H9 (cell line): Measurements from ENCODE around the gene ASS1. TPM values are rescaled to one million over a fixed set of nuclear protein-coding genes. Genes with fewer than 3 reads are reported as not detected.

ENCODE experiments used
- DNase-seq: peaks from one replicate; pipeline ENCODE4 v3.0.0-alpha.2; 2017
- H2AFZ ChIP-seq: one replicate; pipeline ENCODE4 v1.6.1; 2013; ENCODE audit warnings: mild to moderate bottlenecking, low read length, control low read depth, moderate library complexity
- H2AK5ac ChIP-seq: 2 replicates; pipeline ENCODE4 v1.6.1; 2013; ENCODE audit warnings: low read length, control low read depth, mixed read lengths; ENCODE audit not compliant: insufficient read length
- H2BK120ac ChIP-seq: one replicate; pipeline ENCODE4 v1.6.1; 2013; ENCODE audit warnings: low read depth, mild to moderate bottlenecking, low read length, control low read depth, inconsistent platforms; ENCODE audit not compliant: poor library complexity, severe bottlenecking
- H2BK12ac ChIP-seq: 2 replicates; pipeline ENCODE4 v1.6.1; 2013; ENCODE audit warnings: low read length, control low read depth, mixed read lengths, low read depth; ENCODE audit not compliant: insufficient read length
- H2BK15ac ChIP-seq: 2 replicates; pipeline ENCODE4 v1.6.1; 2013; ENCODE audit warnings: low read depth, low read length, control low read depth
- H2BK20ac ChIP-seq: one replicate; pipeline ENCODE4 v1.6.1; 2013; ENCODE audit warnings: low read depth, mild to moderate bottlenecking, low read length, control low read depth, inconsistent platforms; ENCODE audit not compliant: poor library complexity, severe bottlenecking
- H2BK5ac ChIP-seq: 2 replicates; pipeline ENCODE4 v1.6.1; 2013; ENCODE audit warnings: low read length, control low read depth, mixed read lengths; ENCODE audit not compliant: insufficient read length
- H3K14ac ChIP-seq: 2 replicates; pipeline ENCODE4 v1.6.1; 2013; ENCODE audit warnings: low read length, control low read depth; ENCODE audit not compliant: insufficient read depth
- H3K18ac ChIP-seq: 2 replicates; pipeline ENCODE4 v1.6.1; 2013; ENCODE audit warnings: low read depth, mild to moderate bottlenecking, mixed read lengths, low read length, control low read depth; ENCODE audit not compliant: insufficient read length
- H3K23ac ChIP-seq: 2 replicates; pipeline ENCODE4 v1.6.1; 2013; ENCODE audit warnings: low read length, control low read depth, mixed read lengths, low read depth; ENCODE audit not compliant: insufficient read length
- H3K23me2 ChIP-seq: 2 replicates; pipeline ENCODE4 v1.6.1; 2013; ENCODE audit warnings: low read depth, mild to moderate bottlenecking, mixed read lengths, low read length, control low read depth; ENCODE audit not compliant: insufficient read length, poor library complexity, severe bottlenecking
- H3K27ac ChIP-seq: 2 replicates; pipeline ENCODE4 v1.5.1; 2013; ENCODE audit warnings: low read length, control low read depth, mixed read lengths, low read depth; ENCODE audit not compliant: insufficient read length
- H3K27me3 ChIP-seq: 2 replicates; pipeline ENCODE4 v1.6.1; 2013; ENCODE audit warnings: low read length, control low read depth, inconsistent platforms; ENCODE audit not compliant: insufficient read depth
- H3K4ac ChIP-seq: 2 replicates; pipeline ENCODE4 v1.6.1; 2013; ENCODE audit warnings: low read depth, mild to moderate bottlenecking, control low read depth, inconsistent platforms, low read length, moderate library complexity
- H3K4me1 ChIP-seq: 2 replicates; pipeline ENCODE4 v1.6.1; 2013; ENCODE audit warnings: low read length, control low read depth, inconsistent platforms; ENCODE audit not compliant: insufficient read depth
- H3K4me2 ChIP-seq: 2 replicates; pipeline ENCODE4 v1.6.1; 2013; ENCODE audit warnings: low read length, control low read depth, mixed read lengths; ENCODE audit not compliant: insufficient read length, insufficient read depth
- H3K56ac ChIP-seq: 2 replicates; pipeline ENCODE4 v1.6.1; 2013; ENCODE audit warnings: low read depth, mild to moderate bottlenecking, mixed read lengths, low read length, control low read depth; ENCODE audit not compliant: insufficient read length
- H3K79me1 ChIP-seq: 2 replicates; pipeline ENCODE4 v1.6.1; 2013; ENCODE audit warnings: low read depth, mild to moderate bottlenecking, moderate library complexity, low read length, control low read depth, inconsistent platforms; ENCODE audit not compliant: insufficient read depth, poor library complexity, severe bottlenecking
- H3K79me2 ChIP-seq: 2 replicates; pipeline ENCODE4 v1.6.1; 2013; ENCODE audit warnings: low read length, control low read depth, inconsistent platforms; ENCODE audit not compliant: insufficient read depth
- H3K9ac ChIP-seq: 2 replicates; pipeline ENCODE4 v1.6.1; 2013; ENCODE audit warnings: low read length, control low read depth, mixed read lengths; ENCODE audit not compliant: insufficient read length; ENCODE audit errors: extremely low read depth
- H3K9me3 ChIP-seq: one replicate; pipeline ENCODE4 v1.6.1; 2013; ENCODE audit warnings: low read depth, low read length, inconsistent platforms; ENCODE audit not compliant: control insufficient read depth
- H3T11ph ChIP-seq: one replicate; pipeline ENCODE4 v1.6.1; 2013; ENCODE audit warnings: mild to moderate bottlenecking, low read length, control low read depth, inconsistent platforms
- H4K20me1 ChIP-seq: one replicate; pipeline ENCODE4 v1.6.1; 2013; ENCODE audit not compliant: control insufficient read depth, insufficient read length, insufficient read depth
- H4K5ac ChIP-seq: 2 replicates; pipeline ENCODE4 v1.6.1; 2013; ENCODE audit warnings: low read depth, mild to moderate bottlenecking, mixed read lengths, low read length, control low read depth; ENCODE audit not compliant: insufficient read length
- H4K8ac ChIP-seq: replicated peaks from 2 replicates; pipeline ENCODE4 v1.6.1; 2013; ENCODE audit warnings: low read length, control low read depth, mixed read lengths, low read depth; ENCODE audit not compliant: insufficient read length
- H4K91ac ChIP-seq: 2 replicates; pipeline ENCODE4 v1.6.1; 2013; ENCODE audit warnings: low read depth, mild to moderate bottlenecking, moderate library complexity, mixed read lengths, low read length, control low read depth; ENCODE audit not compliant: insufficient read length
- H3K27ac Mint-ChIP-seq, 3 experiments: 2 replicates in 2 of 3; 3 replicates in 1 of 3; pipeline ENCODE4 v1.8.0; 2020 to 2021; ENCODE audit warnings: mixed read lengths in 3 of 3, mild to moderate bottlenecking in 1 of 3, moderate library complexity in 1 of 3
- H3K27me3 Mint-ChIP-seq: 2 replicates; pipeline ENCODE4 v1.8.0; 2021; ENCODE audit warnings: low read depth, mild to moderate bottlenecking, moderate library complexity, mixed read lengths
- H3K36me3 Mint-ChIP-seq, 3 experiments: 2 replicates in 2 of 3; 3 replicates in 1 of 3; pipeline ENCODE4 v1.8.0; 2020 to 2021; ENCODE audit warnings: low read depth in 3 of 3, mixed read lengths in 3 of 3; ENCODE audit not compliant: insufficient read depth in 1 of 3
- H3K4me1 Mint-ChIP-seq, 2 experiments: 2 replicates each; pipeline ENCODE4 v1.8.0; 2020; ENCODE audit warnings: mixed read lengths in 2 of 2
- H3K4me3 Mint-ChIP-seq, 2 experiments: 2 replicates in 1 of 2; 3 replicates in 1 of 2; pipeline ENCODE4 v1.8.0; 2020 to 2021; ENCODE audit warnings: mild to moderate bottlenecking in 2 of 2, mixed read lengths in 2 of 2, moderate library complexity in 1 of 2
- H3K9me3 Mint-ChIP-seq, 2 experiments: 2 replicates in 1 of 2; 3 replicates in 1 of 2; pipeline ENCODE4 v1.8.0; 2020; ENCODE audit warnings: mild to moderate bottlenecking in 2 of 2, mixed read lengths in 2 of 2, moderate library complexity in 1 of 2
- WGBS: extraction: QIAGEN DNeasy Blood & Tissue Kit; methylation state at CpG from one replicate; pipeline ENCODE4 v1.1.7; 2013; ENCODE audit warnings: missing lambda C conversion rate, low lambda C conversion rate, mixed read lengths; ENCODE audit not compliant: insufficient read length; ENCODE audit errors: extremely low coverage; 5-methylcytosine and 5-hydroxymethylcytosine counted together
- total RNA-seq: library from RNA; stranded (reverse); gene quantifications from 2 replicates; pipeline ENCODE4 v1.2.1, GENCODE V29; 2021
- TF ChIP-seq, protein P1 (sequence below): fragments of 200-600 bp; sonication (generic); conservative IDR thresholded peaks from 3 replicates; pipeline ENCODE4 v1.8.0; 2021; ENCODE audit warnings: antibody characterized with exemption, mild to moderate bottlenecking

The ASS1 gene
- total RNA-seq, 1 experiment from 2014 or later = 118 TPM

DNA sequence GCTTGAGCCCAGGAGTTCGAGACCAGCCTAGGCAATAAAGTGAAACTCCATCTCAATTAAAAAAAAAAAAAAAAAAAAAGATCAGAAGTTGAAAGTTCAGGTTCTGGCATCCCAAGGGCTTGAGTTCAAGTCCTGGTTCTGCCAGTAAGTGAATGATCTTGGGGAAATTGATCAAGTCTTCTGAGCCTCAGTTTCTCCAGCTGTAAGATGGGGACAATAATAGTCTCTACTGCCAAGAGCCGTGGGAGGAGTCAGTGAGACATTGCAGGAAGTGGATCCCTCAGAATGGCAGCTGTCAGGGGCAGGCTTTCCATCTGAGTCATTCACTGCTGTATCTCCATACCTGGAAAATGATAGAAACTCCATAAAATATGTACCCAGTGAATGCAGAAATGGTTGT lies 96.8 kb downstream of the ASS1 start:
- H4K20me1 ChIP-seq = no peaks in the 10 kb centered on the region
- no peaks in the 10 kb centered on the region; the same call in 1 of the 2 replicates for H3K27me3 ChIP-seq
- WGBS = no CpG with 5 or more reads among the region's 2 CpGs
- H3K23me2 ChIP-seq = no peaks in the 10 kb centered on the region
- Mint-ChIP-seq H3K27ac (no peak overlapping the region), H3K4me3 (peak overlapping the region in 1 of 2 experiments; percentile 37; a peak in 1 of 5 replicates), H3K4me1 (peaks cover 25 to 53% of the 10 kb centered on the region in 2 experiments), H3K36me3 (no peaks in the 10 kb centered on the region), H3K27me3 (peaks cover 30% of the 10 kb centered on the region), H3K9me3 (no peaks in the 10 kb centered on the region; a peak in 2 of 5 replicates)
- H4K8ac ChIP-seq = no peak overlapping the region
- no peak overlapping the region for H3K23ac ChIP-seq
- no peak overlapping the region for H3K56ac ChIP-seq
- no peak overlapping the region for H2BK15ac ChIP-seq
- H3K79me1 ChIP-seq = no peaks in the 10 kb centered on the region
- no peak overlapping the region for H2BK20ac ChIP-seq
- no peak overlapping the region for H3K4ac ChIP-seq
- H3K4me1 ChIP-seq = no peaks in the 10 kb centered on the region; the same call in 1 of the 2 replicates
- DNase-seq = no peak
- no peak overlapping the region for H3K27ac ChIP-seq
- H2BK120ac ChIP-seq = no peak overlapping the region
- no peak overlapping the region for H2BK12ac ChIP-seq
- no peak overlapping the region for H3K14ac ChIP-seq
- H3K18ac ChIP-seq = no peak overlapping the region
- no peak overlapping the region for H3T11ph ChIP-seq
- no peak overlapping the region for H2AK5ac ChIP-seq
- no peak overlapping the region for H2AFZ ChIP-seq
- no peak overlapping the region for H4K5ac ChIP-seq
- no peak overlapping the region for H2BK5ac ChIP-seq
- no peaks in the 10 kb centered on the region for H3K9me3 ChIP-seq
- no peak overlapping the region for H3K4me2 ChIP-seq
- no peaks in the 10 kb centered on the region for H3K79me2 ChIP-seq
- TF ChIP-seq, protein P1, sequence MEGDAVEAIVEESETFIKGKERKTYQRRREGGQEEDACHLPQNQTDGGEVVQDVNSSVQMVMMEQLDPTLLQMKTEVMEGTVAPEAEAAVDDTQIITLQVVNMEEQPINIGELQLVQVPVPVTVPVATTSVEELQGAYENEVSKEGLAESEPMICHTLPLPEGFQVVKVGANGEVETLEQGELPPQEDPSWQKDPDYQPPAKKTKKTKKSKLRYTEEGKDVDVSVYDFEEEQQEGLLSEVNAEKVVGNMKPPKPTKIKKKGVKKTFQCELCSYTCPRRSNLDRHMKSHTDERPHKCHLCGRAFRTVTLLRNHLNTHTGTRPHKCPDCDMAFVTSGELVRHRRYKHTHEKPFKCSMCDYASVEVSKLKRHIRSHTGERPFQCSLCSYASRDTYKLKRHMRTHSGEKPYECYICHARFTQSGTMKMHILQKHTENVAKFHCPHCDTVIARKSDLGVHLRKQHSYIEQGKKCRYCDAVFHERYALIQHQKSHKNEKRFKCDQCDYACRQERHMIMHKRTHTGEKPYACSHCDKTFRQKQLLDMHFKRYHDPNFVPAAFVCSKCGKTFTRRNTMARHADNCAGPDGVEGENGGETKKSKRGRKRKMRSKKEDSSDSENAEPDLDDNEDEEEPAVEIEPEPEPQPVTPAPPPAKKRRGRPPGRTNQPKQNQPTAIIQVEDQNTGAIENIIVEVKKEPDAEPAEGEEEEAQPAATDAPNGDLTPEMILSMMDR = no peak
- no peak overlapping the region for H4K91ac ChIP-seq
- H3K9ac ChIP-seq = no peak overlapping the region
